ENCODE results near the gene ZMAT5.

The ZMAT5 gene

GRCh38 chr22:29704528-29705285, 62.1 kb downstream of the ZMAT5 start:
- no peak for DNase-seq

DNA sequence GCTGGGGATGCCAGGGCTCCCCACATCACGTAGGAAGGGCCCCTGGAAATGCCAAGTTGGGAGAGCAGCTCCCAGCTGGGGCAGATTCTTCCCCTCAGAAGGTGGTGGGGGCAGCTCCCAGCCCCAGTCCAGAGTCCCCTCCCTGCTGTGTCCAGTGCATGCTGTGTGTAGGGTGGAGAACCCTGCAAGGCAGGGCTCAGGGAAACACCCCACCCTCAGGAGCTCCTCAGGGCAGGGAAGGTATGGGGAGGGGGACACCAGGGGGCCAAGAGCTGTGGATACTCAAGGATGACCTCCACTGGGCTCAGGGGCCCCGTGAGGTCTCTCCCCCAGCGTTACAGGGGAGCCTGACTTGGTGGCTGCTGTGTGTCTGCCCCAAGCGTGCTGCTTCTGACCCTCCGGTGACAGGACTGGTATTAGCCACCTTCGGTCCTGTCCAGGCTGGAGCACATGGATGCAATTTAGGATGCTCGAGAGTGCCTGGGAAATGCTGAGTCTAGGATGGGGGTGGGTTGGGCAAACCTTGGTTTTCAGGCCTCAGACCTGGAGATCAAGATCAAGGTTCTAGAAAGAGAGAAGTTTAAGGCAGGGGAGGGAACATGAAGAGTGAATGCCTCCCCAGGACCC, 63.1 kb downstream of the ZMAT5 start:
- DNase-seq = no peak

DNA sequence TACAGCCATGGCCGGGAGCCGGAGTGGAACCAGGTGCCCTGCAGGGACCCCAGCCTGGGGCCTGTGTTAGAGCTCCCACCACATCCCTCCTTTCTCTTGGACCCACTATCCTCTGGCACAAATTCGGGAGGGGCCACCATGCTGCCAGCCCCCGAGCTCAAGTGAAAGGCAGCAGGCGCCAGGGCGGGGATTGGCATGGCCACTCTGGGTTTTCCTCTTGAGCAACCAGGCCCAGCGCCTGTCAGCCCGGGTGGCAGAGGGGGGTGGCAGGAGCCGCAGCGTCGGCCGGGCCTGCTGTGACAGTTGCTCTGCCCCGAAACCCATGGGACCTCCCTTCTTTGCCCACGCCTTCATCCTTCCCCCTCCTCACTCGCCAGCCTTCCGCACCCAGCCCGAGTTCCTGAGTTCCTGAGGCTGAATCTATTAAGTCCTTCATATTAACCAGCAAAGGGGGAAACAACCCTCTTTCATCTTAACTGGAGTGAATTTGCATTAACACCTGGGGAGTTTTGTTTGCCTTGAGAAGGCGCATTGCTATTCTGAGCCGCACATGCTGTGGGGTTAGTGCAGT, 63.8 kb downstream of the ZMAT5 start:
- DNase-seq = no peak

- no peak for DNase-seq
These were observed 64.5 kb downstream of the ZMAT5 start for GRCh38 chr22:29702000-29702930.

GRCh38 chr22:29701155-29701999, 65.4 kb downstream of the ZMAT5 start:
- no peak for DNase-seq

GRCh38 chr22:29700900-29701154, 66.0 kb downstream of the ZMAT5 start:
- DNase-seq = no peak

DNA sequence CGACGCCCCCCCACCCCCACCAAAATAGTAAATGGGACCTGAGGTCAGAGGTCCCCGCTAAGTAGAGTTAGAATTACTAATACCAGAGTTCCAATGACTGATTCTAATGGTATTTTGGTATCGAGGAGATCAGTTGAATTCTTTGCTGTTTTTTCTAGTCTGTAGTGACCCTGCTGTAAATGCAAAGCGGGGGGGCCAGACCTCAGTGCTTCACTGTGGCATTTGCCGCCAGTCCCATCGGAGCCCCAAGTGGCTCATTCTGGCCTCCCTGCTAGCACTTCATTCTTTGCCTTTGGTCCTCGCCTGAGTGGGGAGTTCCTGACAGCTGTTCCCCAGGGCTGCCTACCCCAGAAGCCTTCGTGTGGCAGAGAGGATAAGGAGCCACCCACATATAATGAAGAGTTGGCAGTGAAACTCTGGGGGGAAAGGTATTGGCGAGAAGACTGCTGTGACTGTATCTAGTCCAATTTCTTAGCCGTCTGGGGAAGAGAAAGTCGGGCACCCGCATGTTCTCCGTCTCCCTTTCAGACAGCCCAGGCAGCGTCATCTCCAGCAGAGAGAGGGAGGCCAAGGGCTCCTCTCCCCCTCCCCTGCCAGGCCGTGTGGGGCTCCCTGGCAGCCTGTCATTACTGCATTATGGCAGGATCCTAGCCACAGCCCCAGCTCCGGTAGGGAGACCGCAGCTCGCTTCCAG, 66.5 kb downstream of the ZMAT5 start:
- no peak for DNase-seq

DNA sequence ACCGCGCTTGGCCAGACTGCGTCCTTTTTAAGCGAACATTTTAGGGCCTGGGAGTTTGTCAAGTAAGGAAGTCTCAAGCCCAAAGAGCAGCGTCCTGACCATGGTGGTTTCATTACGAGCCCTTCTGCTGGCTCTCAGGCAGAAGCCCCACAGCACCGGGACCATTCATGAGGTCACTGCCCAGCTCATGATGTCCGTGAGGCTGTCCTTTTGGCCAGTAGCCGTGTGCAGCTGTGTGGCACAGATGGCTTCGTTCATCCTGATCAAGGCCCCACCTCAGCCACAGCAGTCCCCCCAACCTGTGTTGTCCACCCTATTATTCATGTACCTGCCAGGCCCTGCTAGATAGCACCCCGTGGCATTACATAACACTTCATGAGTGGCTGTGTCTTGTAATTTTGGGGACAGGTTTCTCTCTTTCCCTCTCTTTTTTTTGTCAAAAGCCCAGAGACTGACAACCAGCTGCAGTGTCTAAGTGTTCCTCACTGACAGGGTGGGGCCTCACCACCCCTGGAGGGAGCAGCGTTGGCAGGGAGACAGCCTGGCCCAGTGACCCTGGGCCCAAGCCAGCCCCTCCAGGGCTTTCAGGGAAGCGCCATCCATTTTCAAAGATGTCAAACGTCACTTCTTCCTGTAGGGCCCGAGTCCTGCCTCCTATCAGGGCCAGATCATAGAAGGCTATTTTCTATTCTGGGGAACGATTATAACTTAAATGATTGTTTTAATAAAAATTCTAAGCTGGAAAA, 68.8 kb downstream of the ZMAT5 start:
- DNase-seq = no peak

GRCh38 chr22:29695129-29695926, 71.5 kb downstream of the ZMAT5 start:
- no peak for DNase-seq

DNA sequence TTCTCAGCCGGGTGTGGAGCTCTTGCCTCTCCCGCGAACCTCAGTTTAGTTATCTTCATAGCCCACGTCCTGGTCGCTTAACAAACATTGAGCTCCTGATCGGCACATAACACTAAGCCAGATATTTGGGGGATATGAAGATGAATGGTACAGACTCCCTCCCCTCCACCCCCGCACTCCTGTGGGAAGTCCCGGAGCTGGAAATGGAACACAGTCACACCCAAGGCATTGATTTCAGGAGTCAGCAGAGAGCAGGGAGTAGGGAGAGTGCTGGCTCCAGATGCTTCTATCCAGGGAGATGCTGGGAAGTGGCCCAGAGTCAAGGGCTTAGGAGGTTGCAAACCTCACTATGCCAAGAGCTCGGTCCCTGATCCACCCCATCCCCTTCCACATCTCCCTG, 73.1 kb downstream of the ZMAT5 start:
- DNase-seq = no peak

DNA sequence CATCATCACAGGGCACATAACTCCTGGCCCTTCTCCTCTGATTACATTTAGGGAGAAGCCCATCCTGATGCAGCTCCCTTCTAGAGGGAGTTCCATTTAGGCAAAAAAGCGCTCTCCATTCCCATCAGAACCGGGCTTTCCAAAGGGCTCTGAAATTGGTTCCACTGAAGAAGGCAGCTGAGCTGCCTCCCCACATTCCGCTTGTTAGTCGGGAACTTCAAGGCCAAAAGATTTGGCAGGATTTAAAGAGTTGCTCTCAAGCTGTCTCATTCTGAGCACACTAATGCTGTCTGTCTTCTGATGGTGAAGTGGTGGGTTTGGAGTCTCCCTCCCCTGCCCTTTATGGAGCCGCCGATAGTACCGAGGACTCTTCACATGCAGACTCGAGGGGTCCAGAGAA, 73.6 kb downstream of the ZMAT5 start:
- no peak for DNase-seq

DNA sequence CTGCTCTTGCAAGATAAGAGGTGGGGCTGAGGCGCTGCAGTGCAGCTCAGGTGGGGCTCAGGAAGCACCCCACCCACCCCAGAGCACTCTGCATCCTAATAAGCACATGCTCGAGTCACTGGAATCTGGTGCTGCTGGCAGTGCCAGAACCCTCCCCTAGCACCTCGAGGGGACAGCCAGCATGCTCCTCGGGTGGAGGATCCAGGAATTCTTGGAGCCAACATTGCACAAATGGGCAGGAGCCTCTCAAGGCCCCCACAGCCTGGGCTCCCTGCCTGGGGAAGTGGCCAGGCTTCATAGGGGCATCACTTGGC, 74.5 kb downstream of the ZMAT5 start:
- no peak for DNase-seq

DNA sequence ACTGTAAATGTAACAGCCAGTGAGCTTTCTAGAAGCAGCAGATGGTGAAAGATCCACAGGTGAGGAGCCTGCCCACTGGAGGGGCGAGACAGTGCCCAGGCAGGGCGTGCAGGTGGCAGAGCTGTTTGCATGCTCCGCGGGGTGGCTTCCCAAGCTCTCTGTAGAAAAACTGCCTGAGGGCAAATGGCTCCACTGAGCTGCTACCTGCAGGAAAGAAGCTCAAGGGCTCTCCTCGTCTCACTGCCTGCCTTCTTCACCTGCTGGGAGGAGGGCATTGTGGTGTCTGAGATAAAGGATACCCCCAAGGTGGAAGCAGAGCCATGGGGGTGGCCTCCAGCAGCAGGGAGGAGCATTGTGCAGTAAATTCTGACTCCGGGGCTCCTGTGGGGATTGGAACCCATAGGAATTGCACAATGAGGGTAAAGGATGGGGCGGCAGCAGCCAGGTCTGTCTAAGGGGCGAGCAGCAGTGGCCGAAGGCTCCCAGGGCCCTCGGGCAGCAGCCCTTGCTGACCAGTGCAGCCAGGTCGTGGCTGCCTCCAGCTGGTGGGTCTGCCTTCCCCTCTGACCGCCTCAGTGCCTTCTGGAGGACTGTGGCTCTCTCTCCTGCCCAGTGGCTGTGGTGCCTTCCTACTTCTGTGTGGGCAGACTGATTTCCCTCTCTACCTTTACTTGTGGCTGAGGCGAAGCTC, 75.0 kb downstream of the ZMAT5 start:
- DNase-seq = no peak

DNA sequence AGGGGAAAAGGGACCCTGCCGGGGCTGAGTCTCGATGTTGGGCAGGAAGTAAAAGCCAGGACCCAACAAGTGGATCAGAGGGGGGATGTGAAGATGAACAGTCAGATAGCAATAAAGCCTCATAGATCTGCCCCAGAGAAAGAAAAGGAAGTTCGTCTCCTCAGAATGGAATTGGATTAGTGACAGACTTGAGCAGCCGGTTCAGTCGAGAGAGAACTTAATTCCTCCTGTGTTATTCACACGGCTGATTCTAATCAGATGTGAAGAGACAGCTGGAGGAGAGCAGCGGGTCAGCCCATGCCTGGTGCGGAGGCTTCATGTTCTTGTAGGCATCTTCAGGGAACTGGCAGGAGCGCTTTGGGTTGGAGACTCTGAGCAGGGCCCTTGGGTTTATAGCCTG, 76.3 kb downstream of the ZMAT5 start:
- DNase-seq = no peak

DNA sequence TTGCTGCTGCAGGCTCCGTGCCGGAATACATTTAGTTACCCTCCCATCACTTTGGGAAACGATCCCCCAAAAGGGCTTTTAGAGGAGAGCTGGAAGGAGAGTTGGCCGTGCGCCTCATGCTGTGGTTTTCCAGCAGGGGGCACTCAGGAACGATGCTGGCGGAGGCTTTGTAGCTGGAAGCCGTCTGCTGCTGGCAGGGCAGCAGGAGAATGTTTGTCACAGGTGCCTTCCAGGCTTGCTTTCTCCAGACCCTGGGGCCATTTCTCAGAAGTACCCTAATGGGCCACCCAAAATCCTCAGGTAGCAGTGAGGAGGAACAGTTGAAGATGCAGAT, 77.0 kb downstream of the ZMAT5 start:
- DNase-seq = peak; percentile 23

- DNase-seq = no peak
These were observed 77.5 kb downstream of the ZMAT5 start for GRCh38 chr22:29689206-29689879.

GRCh38 chr22:29684244-29684643, 82.6 kb downstream of the ZMAT5 start:
- no peak for DNase-seq

DNA sequence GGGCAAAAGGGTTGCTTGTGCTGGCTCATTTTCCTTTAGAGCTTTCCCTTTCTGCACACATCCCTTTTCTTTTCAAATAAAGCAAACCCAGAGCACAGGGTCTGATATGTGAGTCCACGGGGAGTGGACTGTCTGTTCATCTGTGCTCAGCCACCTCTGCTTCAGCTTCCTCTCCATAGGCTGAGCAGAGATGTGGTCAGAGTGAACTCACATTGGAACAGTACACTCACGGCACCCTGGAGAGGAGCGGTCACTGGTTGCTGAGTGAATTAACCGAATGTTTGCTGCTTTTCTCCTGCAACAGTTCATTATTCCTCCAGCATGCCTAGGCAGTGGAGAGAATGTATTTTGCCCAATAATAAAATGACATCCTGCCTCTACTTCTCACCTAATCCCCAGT, 83.3 kb downstream of the ZMAT5 start:
- DNase-seq = no peak
